ENCODE results near the gene FGF14.

FGF14 gene

GRCh38 chr13:102401766-102402165, at the start of gene FGF14:
FGF14 (minus strand) TSS chr13:102402048.
- DNase-seq: no peak

GRCh38 chr13:102443249-102443648, 41.4 kb upstream of the FGF14 start:
- no peak for DNase-seq

DNA sequence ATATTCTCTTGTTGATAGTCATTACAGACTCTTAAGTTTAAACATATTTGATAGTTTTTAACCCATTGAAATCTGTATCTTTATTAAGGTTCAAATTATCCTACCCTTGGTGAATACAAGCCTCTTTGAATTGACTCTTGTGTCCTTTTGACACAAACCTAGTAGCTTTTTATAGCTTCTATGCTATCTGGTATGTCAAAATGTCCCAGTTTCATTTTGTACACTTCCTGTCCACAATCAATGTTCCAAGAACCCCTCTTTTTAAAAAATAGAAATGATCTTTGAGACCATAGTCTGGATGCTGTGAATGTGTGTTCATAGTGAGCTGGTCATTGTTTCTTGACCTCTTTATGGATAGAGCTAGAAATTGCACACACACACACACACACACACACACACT, 39.2 kb upstream of the FGF14 start:
- DNase-seq: no peak

DNA sequence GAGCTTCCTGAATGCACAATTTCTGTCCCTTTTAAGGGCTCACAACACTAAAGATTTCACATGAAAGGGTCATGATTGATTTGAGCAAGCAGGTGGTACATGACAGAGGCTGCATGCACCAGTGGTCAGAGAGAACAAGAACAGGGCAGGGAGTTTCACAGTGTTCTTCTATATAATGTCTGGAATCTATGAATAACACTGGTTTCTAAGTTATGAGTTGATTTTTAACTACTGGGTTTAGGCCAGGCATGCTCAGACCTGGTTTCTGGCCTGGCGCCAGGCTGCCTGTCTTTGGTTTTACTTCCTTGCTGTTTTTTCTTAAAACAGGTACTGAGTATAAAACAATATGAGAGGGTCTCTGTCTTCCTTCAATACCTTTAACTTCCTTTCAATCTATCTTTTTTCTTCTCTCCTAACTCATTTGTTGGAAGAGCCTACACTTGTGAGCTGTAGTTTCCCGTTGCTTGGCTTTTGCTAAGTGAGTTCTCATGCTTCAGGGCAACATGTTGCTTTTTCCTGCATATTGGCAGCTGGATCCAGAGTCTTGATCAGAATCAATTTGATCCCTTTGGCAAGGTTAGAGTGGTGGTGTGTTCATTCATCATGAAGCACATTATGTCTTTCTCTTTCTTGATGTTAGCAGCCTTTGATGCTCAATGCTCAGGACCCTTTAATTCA, 38.5 kb upstream of the FGF14 start:
- no peak for DNase-seq

- no peak for DNase-seq
Measured at GRCh38 chr13:102422690-102423089, 20.8 kb upstream of the FGF14 start.

DNA sequence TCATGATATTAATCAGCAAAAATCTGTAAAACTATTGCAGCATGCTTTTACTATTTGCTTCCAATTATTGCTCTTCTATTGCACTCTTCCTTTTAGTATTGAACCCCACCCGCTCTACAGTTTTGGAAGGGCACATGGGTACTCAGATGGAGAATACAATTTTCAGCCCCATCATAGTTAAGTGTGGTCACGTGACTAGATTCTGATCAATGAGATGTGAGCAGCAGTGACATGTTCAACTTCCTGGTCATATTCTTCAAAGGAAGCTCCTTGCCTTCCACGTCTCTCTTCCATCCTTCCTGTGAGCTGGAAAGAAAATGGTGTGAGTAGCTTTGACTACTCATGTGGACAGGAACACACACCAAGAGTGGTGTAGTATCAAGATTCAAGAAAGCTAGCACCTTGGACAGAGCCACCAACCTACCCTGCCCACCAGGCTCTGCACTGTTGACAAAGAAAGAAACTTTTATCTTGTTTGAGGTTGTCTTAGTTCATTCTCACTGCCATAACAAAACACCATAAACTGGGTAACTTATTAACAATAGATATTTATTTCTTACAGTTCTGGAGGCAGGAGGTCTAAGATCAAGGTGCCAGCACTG, 3.8 kb upstream of the FGF14 start:
- DNase-seq: no peak

GRCh38 chr13:102402290-102402689, 442 bp upstream of the FGF14 start:
- no peak for DNase-seq

- DNase-seq: no peak
Measured at GRCh38 chr13:102401265-102401664, 583 bp downstream of the FGF14 start.

GRCh38 chr13:102400675-102401145, 1.1 kb downstream of the FGF14 start:
- DNase-seq: no peak

DNA sequence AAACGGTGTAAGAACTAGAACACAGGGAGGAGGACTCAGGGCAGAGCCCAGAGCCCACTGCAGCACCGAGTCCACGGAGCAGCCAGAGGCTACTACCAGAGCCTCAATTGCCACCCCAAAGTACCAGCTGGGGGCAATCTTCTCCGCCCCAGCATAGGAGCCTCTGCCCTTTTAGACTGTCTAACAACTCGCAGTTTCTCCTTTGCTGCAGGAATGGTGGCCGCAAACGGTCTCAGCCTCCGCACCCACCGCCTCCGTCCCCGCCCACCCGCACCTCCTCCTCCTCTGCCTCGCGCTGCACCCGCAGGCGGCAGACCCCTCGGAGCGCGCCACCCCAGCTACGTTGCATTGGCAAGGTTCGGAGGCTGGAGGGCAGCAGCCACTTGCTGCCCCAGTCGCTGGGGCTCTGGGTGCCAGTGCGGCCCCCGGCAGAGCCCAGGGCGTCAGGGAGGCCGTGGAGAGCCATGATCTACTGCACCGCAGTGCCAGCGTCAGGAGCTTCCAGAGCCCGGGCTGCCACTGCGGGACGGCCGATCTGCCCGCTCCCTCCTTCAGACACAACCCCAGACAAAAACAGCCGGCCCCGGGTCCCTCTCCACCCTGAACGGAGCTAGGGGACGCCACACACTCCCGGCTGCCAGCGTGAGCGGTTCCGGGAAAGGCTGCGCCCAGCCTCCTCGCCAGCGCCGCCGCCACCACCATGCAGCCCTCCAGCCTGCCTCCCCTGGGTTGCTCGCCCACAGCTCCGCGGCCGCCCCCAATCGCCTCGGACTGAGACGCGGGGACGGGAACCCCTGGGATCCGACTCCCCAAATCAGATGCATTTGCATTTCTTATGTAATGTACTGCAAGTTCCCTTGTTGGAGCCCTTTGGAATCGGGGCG, 1.8 kb downstream of the FGF14 start:
- no peak for DNase-seq

- DNase-seq: no peak
Measured at GRCh38 chr13:102395939-102396338, 5.9 kb downstream of the FGF14 start.

DNA sequence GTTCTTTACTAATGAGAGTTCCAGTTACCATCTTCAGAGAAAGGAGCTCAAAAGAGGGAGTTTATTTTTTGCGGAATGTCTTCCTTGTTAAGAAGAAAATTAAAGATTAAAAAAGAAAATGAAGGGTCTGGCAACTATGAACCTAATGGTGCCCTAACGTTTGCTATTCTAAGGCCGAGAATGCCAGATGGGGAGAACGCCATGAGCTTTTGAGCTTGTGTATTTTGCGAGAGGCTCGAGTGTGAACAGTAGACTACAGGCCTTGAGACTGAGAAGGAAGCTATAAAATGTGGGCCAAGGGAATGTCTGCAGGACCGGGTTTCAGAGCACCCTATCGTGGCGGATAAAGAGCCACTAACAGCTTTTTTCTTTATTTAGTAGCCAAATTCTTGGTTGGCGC, 6.7 kb downstream of the FGF14 start:
- DNase-seq: no peak

GRCh38 chr13:102394158-102395053, 7.4 kb downstream of the FGF14 start:
- peak; percentile 64 to 97 (median 92) for DNase-seq

DNA sequence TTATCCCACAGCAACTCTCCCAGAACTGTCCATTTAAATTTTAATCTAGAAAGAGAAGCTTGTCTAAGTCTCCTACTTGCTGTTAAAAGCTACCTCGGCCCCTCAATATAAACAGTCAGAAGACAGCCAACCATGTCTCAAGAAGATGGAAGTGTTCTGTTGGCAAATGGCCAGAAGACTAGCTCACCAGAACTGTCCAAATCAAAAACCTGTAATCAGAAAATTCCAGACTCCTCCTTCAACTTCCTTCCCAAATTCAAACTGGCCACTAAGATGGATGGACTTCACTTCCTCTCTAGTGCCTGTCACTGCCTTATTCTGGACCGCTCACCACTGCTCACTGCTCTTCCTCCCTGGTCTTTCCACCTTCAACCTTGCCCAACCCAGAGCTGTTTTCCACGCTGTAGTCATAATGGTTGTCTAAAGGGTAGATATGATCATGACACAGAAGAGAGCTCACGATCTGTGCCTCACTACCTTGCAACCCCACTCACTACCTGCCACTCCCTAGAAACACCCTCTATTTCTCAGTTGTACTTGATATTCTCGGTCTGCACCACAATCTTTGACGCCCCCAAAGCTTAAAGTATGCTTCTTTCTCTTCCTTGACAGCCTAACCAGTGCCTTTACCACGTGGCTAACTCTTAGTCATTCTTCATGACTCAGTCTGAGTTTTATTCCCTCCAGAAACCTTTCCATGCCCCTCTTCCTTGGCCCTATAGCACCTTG, 9.2 kb downstream of the FGF14 start:
- DNase-seq: no peak

- no peak for DNase-seq
Measured at GRCh38 chr13:102386461-102386860, 15.4 kb downstream of the FGF14 start.

DNA sequence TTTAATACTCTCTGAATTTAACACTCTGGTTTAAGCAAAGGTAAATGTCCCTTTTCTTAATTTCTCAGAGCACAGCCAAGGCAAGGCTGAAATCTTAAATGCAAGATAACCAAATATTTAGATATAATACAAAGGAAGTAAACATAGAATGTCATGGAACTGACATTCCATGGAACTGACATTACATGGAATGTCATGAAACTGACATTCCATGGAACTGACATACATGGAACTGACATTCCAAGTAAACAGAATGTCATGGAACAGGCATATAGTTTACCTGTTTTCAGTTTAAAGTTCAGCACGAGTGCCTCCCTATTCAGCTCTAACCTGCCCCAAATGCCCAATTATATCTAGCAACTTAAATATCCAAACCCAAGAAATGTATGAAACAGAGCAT, 21.8 kb downstream of the FGF14 start:
- no peak for DNase-seq

GRCh38 chr13:102376318-102376717, 25.5 kb downstream of the FGF14 start:
- DNase-seq: no peak

- DNase-seq: no peak
Measured at GRCh38 chr13:102374726-102375125, 27.1 kb downstream of the FGF14 start.

DNA sequence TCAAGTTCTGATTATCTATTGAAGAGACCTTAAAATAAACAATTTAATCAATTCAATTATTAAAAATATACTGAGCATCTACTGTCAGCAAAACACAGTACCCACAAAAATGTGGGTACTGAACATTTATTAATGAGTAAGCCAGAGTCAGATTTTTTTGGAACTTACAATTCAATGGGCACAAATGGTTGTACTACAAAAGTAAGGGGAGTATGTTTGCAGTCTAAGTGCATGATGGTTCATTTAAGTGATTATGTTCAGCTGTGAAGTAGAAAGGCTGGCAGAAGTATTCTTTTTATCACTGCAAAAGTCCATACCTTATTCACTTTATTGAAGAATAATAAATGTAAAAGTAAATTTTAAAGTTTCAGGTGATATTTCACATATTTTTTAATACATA, 27.6 kb downstream of the FGF14 start:
- no peak for DNase-seq

DNA sequence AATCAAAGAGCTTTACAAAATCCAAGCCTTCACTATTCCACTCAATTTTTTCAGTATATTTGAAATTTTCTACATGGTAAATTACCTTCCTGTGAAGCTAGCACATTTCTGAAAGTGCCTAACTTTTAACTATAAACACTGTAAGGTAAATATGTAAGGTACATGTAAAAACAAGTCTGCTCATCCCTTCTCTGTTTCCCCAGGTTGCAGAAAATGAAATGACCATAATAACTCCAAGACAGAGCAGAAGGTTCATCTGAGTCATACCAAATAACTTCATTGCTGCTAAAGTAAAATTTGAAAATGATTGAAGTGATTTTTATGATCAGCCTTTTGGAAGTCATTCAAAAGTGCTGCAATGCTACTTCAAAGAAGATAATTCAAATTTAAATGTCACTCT, 28.6 kb downstream of the FGF14 start:
- no peak for DNase-seq

DNA sequence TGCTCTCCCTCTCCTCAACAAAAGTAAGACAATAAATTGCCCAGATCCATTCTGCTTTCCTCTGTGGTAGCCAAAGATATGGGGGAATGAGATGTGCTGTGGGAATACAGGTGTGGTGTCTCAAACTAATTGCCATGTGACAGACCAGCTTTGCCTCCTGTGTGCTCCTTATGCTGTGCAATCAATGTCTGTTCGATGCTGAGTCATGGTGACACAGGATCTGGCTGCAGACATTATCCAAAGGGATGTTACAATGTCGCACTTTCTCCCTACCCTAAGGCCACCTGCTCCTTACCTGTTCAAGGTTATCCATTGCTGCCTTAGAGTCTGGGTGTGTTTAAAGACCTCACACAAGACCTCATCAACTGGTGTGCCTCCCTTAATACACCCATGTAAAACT, 32.5 kb downstream of the FGF14 start:
- no peak for DNase-seq

DNA sequence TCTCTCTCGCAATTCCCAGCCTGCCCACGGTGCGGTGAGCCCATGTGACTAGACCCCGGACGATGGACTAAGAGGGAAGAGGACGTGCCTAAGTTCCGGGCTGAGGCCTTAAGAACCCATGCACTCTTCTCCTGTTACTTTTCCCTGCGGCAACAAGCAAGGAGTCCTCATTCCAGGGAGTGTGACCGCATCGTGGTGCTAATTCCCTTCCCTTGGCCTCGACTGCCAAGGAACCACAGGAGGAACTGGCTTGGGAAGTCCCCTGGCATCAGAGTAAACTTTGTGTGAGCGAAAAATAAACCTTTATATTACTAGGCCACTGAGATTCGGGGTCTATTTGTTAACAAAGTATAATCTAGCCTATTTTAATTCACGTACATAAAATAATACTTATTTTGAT, 34.0 kb downstream of the FGF14 start:
- no peak for DNase-seq

All from activated naive CD4-positive, alpha-beta T cell (primary cell).